OCI-LY1 (cell line): ENCODE results near the gene CLTRN.
"Not testable (repeated sequence)": the region's sequence is repeated elsewhere in the genome, so short reads cannot be mapped to it uniquely, and the experiment has no call there.

Experiments
- H2AFZ ChIP-seq: fragments of 200-600 bp; sonication (generic), shearing (Covaris generic); 2 replicates; pipeline ENCODE4 v1.6.0; 2014; ENCODE audit warnings: antibody characterized with exemption, mild to moderate bottlenecking, low read length
- H3F3A ChIP-seq: fragments of 200-600 bp; sonication (generic), shearing (Covaris generic); 2 replicates; pipeline ENCODE4 v1.6.0; 2014; ENCODE audit warnings: mild to moderate bottlenecking, antibody characterized with exemption, low read length, moderate library complexity; ENCODE audit not compliant: insufficient read depth
- H3K27ac ChIP-seq: fragments of 200-600 bp; sonication (generic); 2 replicates; pipeline ENCODE4 v1.5.1; 2014; ENCODE audit warnings: low read length, mixed run types, mild to moderate bottlenecking, low read depth; ENCODE audit not compliant: poor library complexity, severe bottlenecking
- H3K27me3 ChIP-seq: fragments of 200-600 bp; sonication (generic); 2 replicates; pipeline ENCODE4 v1.6.0; 2014; ENCODE audit warnings: antibody characterized with exemption, mild to moderate bottlenecking, low read length, moderate library complexity; ENCODE audit not compliant: insufficient read depth
- H3K36me3 ChIP-seq: fragments of 200-600 bp; sonication (generic); 2 replicates; pipeline ENCODE4 v1.6.1; 2014; ENCODE audit warnings: mild to moderate bottlenecking, antibody characterized with exemption, low read length, moderate library complexity, mixed read lengths; ENCODE audit not compliant: insufficient read depth
- H3K4me1 ChIP-seq: fragments of 200-600 bp; sonication (generic); 2 replicates; pipeline ENCODE4 v1.5.1; 2014; ENCODE audit warnings: mild to moderate bottlenecking, low read length, moderate library complexity; ENCODE audit not compliant: insufficient read depth, severe bottlenecking
- H3K4me2 ChIP-seq: fragments of 200-600 bp; sonication (generic), shearing (Covaris generic); 2 replicates; pipeline ENCODE4 v1.6.1; 2014; ENCODE audit warnings: low read length
- H3K4me3 ChIP-seq: fragments of 200-600 bp; sonication (generic); 2 replicates; pipeline ENCODE4 v1.5.1; 2014; ENCODE audit warnings: low read length, low read depth, mild to moderate bottlenecking, mixed read lengths; ENCODE audit not compliant: poor library complexity, severe bottlenecking
- H3K79me2 ChIP-seq: fragments of 200-600 bp; shearing (Covaris generic); 2 replicates; pipeline ENCODE4 v1.6.1; 2016; ENCODE audit warnings: mixed run types, low read length, mixed read lengths; ENCODE audit not compliant: insufficient read depth
- H3K9ac ChIP-seq: fragments of 200-600 bp; sonication (generic), shearing (Covaris generic); 2 replicates; pipeline ENCODE4 v1.6.1; 2014; ENCODE audit warnings: mild to moderate bottlenecking, low read length, mixed read lengths
- H3K9me2 ChIP-seq: fragments of 200-600 bp; sonication (generic), shearing (Covaris generic); 2 replicates; pipeline ENCODE4 v1.6.1; 2014; ENCODE audit warnings: low read depth, mild to moderate bottlenecking, low read length, mixed read lengths
- H3K9me3 ChIP-seq: fragments of 200-600 bp; shearing (Covaris generic); 2 replicates; pipeline ENCODE4 v1.6.1; 2014; ENCODE audit warnings: low read length, mixed read lengths
- H4K20me1 ChIP-seq: fragments of 200-600 bp; sonication (generic), shearing (Covaris generic); 2 replicates; pipeline ENCODE4 v1.6.0; 2016; ENCODE audit warnings: mild to moderate bottlenecking, low read length; ENCODE audit not compliant: insufficient read depth
- CTCF ChIP-seq: fragments of 200-600 bp; sonication (generic), shearing (Covaris generic); IDR thresholded peaks from 2 replicates; pipeline ENCODE4 v1.5.1; 2017; ENCODE audit warnings: mild to moderate bottlenecking, antibody characterized with exemption, low read length, moderate library complexity, mixed read lengths
- EZH2 ChIP-seq: fragments of 200-600 bp; sonication (generic), shearing (Covaris generic); IDR thresholded peaks from 2 replicates; pipeline ENCODE4 v1.8.0; 2017; ENCODE audit warnings: borderline replicate concordance, mixed run types, mild to moderate bottlenecking, antibody characterized with exemption, low read length, moderate library complexity, mixed read lengths

Gene CLTRN

GRCh38 chrX:15653961-15654360 lies 10.6 kb downstream of the CLTRN start:
- Histone ChIP-seq H3K4me1 (no peaks in the 10 kb centered on the region), H3F3A (no peaks in the 10 kb centered on the region), H3K4me3 (no peak overlapping the region), H3K4me2 (no peak overlapping the region), H3K9me3 (no peaks in the 10 kb centered on the region), H3K9me2 (no peaks in the 10 kb centered on the region), H3K27me3 (no peaks in the 10 kb centered on the region), H4K20me1 (no peaks in the 10 kb centered on the region), H3K9ac (no peak overlapping the region), H2AFZ (no peak overlapping the region), H3K79me2 (no peaks in the 10 kb centered on the region), H3K27ac (no peak overlapping the region), H3K36me3 (no peaks in the 10 kb centered on the region)
- no peak for TF ChIP-seq CTCF
- TF ChIP-seq EZH2 = no peak

- H3K4me2 ChIP-seq, H3F3A ChIP-seq, H4K20me1 ChIP-seq, H3K9ac ChIP-seq, H3K27me3 ChIP-seq, H3K4me1 ChIP-seq, H3K4me3 ChIP-seq, H3K36me3 ChIP-seq, H3K79me2 ChIP-seq, H3K27ac ChIP-seq, H2AFZ ChIP-seq, H3K9me3 ChIP-seq, H3K9me2 ChIP-seq: not testable (repeated sequence)
Measured at GRCh38 chrX:15647510-15647909, 17.1 kb downstream of the CLTRN start.

- H4K20me1 ChIP-seq = no peaks in the 10 kb centered on the region
- no peak overlapping the region for H3K4me3 ChIP-seq
- H3K9me2 ChIP-seq = no peaks in the 10 kb centered on the region
- H2AFZ ChIP-seq = no peak overlapping the region
- no peaks in the 10 kb centered on the region for H3F3A ChIP-seq
- TF ChIP-seq EZH2 (no peak), CTCF (no peak)
- no peak overlapping the region for H3K27ac ChIP-seq
- H3K79me2 ChIP-seq = no peaks in the 10 kb centered on the region
- no peak overlapping the region for H3K9ac ChIP-seq
- no peaks in the 10 kb centered on the region for H3K36me3 ChIP-seq
- no peaks in the 10 kb centered on the region for H3K9me3 ChIP-seq
- H3K27me3 ChIP-seq = no peaks in the 10 kb centered on the region
- no peaks in the 10 kb centered on the region for H3K4me1 ChIP-seq
- H3K4me2 ChIP-seq = no peak overlapping the region
Measured at GRCh38 chrX:15646543-15646942, 18.1 kb downstream of the CLTRN start.

- no peaks in the 10 kb centered on the region for H3K9me2 ChIP-seq
- no peaks in the 10 kb centered on the region for H4K20me1 ChIP-seq
- no peak overlapping the region for H3K27ac ChIP-seq
- H3K79me2 ChIP-seq = no peaks in the 10 kb centered on the region
- H3K4me3 ChIP-seq = no peak overlapping the region
- no peak overlapping the region for H3K4me2 ChIP-seq
- no peak for TF ChIP-seq CTCF
- TF ChIP-seq EZH2 = no peak
- H3K36me3 ChIP-seq = no peaks in the 10 kb centered on the region
- H3F3A ChIP-seq = no peaks in the 10 kb centered on the region
- H3K4me1 ChIP-seq = no peaks in the 10 kb centered on the region
- no peaks in the 10 kb centered on the region for H3K27me3 ChIP-seq
- H3K9me3 ChIP-seq = no peaks in the 10 kb centered on the region
- no peak overlapping the region for H3K9ac ChIP-seq
- H2AFZ ChIP-seq = no peak overlapping the region
Measured at GRCh38 chrX:15646031-15646430, 18.6 kb downstream of the CLTRN start.
